G401 (cell line): ENCODE measurements around the gene SLC35A5. TPM values are rescaled to one million over a fixed set of nuclear protein-coding genes. Genes with fewer than 3 reads are reported as not detected.

Source experiments
- DNase-seq: peaks from one replicate; pipeline ENCODE4 v3.0.0-alpha.2; 2015; ENCODE audit warnings: low spot score
- in situ Hi-C: cut with HindIII; loops from 2 replicates; pipeline ENCODE4 v1.10.0; 2016; ENCODE audit warnings: low sequenced_read_pairs, mixed read lengths
- total RNA-seq: library from RNA; depleted of rRNA; stranded (reverse); fragments of >200 nt; shearing (Covaris generic); gene quantifications from 2 replicates; pipeline ENCODE4 v1.2.3, GENCODE V29; 2014; rRNA removed

The SLC35A5 gene
- total RNA-seq, 1 experiment from 2014 or later: 30.1 TPM

DNA sequence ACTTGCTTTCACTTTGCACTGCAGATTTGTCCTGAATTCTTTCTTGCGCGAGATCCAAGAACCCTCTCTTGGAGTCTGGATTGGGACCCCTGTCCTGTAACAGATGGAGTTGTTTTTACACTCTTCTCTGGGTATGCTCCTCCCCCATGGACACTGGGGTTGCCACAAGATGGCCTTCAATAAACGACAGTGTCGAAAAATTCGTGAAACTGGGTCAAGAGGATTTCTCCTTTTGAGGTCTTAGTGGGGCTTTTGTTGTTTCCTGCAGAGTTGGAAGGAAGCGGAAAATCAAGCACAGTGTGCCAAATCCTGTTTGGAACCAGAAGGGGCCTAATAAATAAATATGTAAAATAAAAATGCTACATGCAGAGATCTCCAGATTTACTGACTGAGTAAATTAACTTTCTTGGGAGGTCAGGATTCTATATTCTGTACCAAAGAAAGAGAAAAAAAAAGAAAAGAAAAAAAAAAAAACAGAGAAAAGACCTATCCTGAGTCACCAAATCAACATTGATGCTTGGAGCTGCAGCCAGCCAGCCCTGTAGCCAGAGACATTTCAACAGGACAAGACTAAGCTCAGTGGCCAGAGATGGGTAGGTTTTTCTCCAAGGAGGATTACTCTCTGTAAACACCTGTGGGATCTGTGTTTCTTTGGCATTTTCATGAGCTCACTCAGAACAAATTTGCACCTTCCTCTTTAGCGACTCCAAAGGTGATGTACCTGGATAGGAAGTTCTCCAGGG, 54.3 kb downstream of the SLC35A5 start:
- in situ Hi-C loops: no loop called here

DNA sequence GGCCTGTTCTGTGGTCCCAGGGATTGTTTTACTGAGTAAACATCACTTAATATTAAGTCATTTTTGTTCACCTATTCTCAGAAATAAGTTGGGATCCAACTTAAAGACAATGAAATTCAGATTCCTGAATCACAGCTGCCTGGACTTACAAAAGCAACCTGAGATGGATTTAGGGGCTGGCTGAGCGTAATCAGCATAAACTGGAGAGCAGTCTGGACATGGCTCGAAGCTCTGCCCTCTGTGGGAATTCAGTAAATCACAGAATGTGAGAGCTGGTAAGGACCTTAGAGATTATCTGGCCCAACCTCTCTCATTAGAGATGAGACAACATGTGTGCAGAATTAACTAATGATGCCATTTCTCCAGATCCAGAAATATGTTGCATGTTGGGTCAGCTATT, 55.4 kb downstream of the SLC35A5 start:
- in situ Hi-C loops: no loop called here
- no peak for DNase-seq

More for the DNA sequence above, 54.3 kb downstream of the SLC35A5 start:
- DNase-seq: peak; percentile 16

DNA sequence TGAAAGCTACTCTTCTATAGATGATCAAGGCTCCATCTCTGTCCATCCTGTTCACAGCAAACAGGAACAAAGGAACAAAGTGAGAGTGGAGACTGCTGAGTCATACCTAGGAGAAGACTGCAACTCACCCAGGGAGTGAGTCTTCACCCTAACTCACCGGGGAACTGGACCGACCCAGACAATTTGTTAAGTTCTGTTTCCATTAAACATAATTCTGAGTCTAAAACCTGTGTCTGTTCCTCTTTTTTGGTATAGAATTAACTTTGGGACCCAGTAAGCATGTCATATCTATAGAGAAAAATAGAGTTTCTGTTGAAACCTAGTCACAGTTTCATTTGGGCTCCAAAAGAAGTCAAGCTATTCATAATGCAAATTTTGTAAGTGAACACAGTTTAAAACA, 57.5 kb downstream of the SLC35A5 start:
- no peak for DNase-seq
- in situ Hi-C loops: no loop called here

DNA sequence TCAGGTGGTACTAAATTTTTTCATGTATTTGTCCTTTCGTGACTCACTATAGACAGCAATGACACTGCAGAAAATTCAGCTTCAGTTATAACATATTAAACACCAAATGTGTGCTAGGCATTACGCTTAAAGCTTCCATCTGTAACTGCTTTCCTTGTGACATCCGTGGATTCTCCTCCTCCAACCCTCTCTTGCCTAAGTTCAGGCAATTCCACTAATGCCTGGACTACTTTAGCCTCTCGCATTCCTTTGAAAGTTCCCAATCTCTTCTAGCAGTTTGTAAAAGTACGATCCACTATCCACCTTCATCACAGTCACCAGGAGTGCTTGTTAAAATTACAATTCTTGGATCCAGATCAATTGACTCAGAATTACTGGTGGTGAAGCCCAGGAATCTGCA, 61.4 kb downstream of the SLC35A5 start:
- in situ Hi-C loops: no loop called here
- no peak for DNase-seq

DNA sequence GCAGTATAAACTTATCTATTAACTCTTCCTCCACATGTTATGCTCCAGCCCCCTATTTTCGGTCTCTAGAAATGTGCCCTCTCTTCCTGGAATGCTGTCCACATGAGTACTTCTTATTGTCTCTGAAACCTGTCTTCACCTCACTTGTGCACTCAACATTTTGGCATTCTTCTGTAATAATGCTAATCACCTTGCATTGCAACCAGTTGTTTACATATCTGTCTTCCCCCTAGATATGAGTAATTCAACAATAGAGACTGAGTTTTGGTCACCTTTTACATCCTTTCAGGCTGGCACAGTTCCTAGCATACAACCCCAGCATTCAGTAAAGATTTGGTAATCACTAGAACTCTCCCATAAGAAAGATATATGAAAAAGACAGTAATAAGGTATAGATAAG, 61.9 kb downstream of the SLC35A5 start:
- in situ Hi-C loops: no loop called here
- no peak for DNase-seq

DNA sequence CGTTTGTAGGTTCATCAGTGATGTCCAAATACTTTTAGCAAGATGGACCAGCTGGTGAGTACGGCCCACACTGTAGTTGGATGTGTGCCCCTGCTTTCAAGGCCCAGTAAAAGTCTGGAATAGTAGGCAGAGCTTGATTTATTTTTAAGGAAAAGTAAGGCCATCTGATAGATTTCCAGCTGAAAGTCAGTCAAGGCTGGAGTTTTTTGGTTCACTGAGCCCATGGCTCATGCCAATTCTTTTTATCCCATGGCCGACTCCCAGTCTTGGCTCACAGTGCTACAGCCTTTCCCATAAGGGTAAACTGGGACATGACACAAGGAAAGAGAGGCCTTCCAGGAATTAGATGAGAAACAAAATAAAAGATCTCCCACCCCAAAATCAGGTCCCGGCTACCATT, 65.6 kb downstream of the SLC35A5 start:
- DNase-seq: peak; percentile 6
- in situ Hi-C loops: no loop called here

DNA sequence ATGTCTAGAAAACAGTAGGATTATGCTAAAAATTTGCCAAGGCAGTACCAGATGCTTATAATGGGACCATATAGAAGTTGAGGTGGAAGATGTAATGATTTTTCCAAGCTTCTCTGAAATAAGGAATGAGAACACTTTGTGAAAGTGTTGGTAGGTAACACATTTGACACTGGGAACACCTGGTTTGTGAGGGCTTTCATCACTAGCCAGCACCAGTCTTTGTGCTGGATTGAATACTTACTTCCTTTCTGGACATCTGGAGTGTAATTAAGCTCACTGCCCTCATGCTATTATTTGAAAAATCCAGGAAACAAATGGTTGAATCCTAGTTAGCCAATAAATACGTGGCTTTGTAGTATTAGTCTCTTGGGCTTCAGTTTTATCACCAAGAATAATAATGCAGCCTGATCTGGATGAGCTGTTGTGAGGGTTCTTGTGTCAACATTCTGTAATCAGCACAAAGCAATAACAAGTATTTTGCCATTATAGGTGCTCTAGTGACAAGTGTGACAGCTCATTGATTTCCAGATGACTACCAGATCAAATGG, 66.1 kb downstream of the SLC35A5 start:
- DNase-seq: no peak
- in situ Hi-C loops: no loop called here

DNA sequence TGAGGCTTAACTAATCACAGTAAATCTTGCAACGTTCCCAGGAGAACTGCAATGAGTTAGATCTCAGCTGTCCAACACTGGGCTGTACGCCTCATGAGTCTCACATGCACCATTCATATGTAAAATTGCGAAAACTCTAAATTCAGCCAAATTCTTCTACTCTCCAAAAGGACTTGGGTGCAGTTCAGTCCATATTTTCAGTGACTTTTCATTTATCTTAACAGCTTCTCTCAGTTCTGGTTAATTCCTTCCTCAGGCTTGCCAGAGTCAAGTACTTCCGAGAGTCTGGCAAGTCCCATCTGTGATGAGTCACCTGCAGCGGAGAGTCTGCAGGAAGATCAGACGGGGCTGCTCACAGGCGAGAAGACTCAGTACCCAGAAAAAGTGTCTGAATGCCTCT, 67.6 kb downstream of the SLC35A5 start:
- in situ Hi-C loops: no loop called here
- DNase-seq: peak; percentile 6

DNA sequence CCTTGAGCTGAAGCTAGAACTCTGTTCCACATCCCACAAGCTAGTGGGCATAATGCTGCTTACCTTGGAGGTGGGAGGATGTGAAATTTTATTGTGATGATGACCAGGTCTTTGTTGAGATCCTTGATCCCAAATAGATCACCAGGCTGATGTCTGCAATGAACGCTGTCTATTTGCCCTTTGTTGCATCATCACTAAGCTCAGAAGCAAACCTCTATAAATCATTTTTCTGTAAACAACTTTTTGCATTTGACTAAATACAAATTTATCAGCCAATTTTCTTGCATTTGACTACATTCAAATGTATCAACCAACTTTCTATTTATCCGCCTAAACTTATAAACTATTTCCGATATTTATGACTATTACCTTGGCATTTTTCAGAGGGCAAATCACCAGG, 69.4 kb downstream of the SLC35A5 start:
- in situ Hi-C loops: no loop called here
- DNase-seq: no peak

DNA sequence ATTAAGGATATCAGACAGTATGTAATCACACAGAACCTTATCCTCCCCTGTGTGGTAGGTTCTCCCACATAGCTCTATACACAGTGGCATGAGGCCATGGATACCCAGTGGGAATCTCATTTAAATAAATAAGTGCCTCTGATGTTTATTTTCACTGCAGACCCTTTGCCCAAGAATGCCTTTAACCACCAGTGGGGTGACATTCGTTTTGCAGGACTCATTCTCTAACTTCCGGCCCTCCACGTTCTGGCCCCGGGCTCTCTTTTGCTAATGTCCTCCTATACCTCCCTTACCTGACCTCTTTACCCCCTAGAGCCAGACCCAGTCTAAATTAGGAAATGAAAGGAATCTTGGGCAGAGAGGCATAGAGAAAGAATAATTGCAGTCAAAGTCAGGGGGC, 70.8 kb downstream of the SLC35A5 start:
- in situ Hi-C loops: no loop called here
- no peak for DNase-seq

DNA sequence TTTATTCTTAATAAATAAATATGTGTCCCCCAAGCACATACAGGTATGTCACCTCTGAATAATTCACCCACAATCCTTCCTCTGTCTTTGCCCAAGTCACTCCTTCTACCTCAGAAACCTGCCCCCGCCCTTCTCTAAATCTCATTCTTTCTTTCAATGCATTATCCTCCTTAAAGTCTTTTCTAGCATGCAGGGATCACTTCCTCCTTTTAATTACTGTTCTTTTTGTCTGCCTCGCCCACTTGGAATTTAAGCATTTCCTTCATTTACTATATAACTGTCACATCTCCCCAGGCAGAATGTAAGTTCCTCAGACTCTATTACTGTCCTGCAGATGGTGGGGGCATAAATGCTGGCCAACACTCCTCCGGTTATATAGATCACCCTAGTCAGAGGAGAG, 71.3 kb downstream of the SLC35A5 start:
- in situ Hi-C loops: no loop called here
- DNase-seq: no peak

DNA sequence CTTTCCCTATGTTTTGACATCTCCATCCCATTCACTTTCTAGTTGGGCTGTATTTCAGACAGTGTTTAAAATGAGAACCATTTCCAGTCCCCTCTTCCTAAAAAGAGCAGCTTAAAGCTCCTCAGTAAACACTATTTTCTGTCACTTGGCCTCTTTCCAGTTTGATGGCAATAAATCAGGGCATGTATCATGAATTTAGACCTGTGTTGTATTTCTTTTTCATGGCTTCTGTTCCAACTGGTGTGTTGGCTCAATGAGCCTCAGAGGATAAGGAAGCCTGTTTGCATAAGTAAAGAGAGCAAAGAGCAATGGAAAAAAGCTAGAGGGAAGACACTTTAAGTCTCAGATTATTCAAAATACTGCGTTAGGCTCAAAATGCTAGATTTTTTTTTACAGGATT, 71.9 kb downstream of the SLC35A5 start:
- in situ Hi-C loops: no loop called here
- DNase-seq: no peak

DNA sequence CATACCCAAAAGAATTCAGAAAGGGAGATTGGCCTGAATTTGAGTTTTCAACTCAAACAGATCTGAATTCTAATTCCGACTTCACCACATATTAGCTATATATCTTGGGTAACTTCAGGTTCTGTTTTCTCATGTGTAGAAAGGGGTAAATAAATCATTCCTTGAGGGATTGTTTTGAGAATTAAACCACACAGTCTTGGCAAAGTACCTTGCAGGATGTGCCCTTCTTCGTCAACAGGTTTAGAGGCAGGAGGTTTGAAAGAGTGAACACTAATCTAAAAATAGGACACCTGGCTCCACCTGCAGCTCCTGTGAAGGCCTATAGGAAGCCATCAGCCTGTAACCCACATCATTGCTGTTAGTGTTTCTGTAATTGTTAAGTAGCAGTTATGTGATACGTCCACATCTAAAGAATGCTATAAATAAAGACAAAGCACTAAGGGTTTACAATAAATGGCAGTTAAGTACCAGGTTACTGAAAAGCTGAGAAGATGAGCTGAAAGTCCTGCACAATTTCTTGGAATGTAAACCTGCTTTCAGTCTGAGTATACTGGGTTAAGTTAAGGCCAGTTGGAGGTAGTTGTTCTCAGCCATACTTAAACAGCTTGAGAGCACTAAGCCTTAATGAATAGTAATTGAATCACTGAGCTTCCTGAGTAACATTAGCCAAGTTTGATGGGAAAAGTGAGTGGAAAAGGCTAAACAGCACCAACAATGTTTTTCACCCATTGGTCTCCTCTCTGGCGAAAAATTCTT, 73.1 kb downstream of the SLC35A5 start:
- no peak for DNase-seq
- in situ Hi-C loops: no loop called here

Other genes starting within 250 kb of the SLC35A5 start
- not detected in 2 replicates for gene CD200, start 228.9 kb upstream of the SLC35A5 start, total RNA-seq
- not detected in 2 replicates for gene BTLA, start 62.6 kb upstream of the SLC35A5 start, total RNA-seq
- 60.7 and 73.2 TPM in 2 replicates for gene ATG3, start 83 bp upstream of the SLC35A5 start, total RNA-seq
- 2.3 and 4.4 TPM in 2 replicates for gene CCDC80, start 79.1 kb downstream of the SLC35A5 start, total RNA-seq